HG03097 (cell line): ENCODE results near the gene SZT2.
"Not testable (repeated sequence)": the region's sequence is repeated elsewhere in the genome, so short reads cannot be mapped to it uniquely, and the experiment has no call there.

ENCODE experiments used
- ATAC-seq: cut with Tn5 transposase; IDR thresholded peaks from one replicate; pipeline ENCODE4 v1.9.1; 2021; ENCODE audit not compliant: unreplicated experiment, low FRiP score

Gene SZT2

DNA sequence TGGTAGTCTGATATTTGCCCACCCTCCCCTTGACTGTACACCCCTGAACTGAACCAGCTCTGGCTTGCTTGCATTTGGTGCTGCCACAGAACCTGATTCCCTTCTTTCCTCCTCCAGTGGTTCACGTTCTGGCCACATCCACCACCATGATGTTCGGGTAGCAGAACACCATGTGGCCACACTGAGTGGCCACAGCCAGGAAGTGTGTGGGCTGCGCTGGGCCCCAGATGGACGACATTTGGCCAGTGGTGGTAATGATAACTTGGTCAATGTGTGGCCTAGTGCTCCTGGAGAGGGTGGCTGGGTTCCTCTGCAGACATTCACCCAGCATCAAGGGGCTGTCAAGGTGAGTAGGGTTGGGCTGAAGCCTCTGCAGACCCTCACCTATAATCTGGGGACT is 29.1 kb upstream of the SZT2 start:
- no peak for ATAC-seq

- ATAC-seq: no peak
These were observed 26.3 kb upstream of the SZT2 start for GRCh38 chr1:43363283-43363934.

GRCh38 chr1:43363935-43364525 is 25.7 kb upstream of the SZT2 start:
- no peak for ATAC-seq

- no peak for ATAC-seq
These were observed 24.0 kb upstream of the SZT2 start for GRCh38 chr1:43365678-43366077.

- ATAC-seq: no peak
These were observed 23.5 kb upstream of the SZT2 start for GRCh38 chr1:43366179-43366578.

GRCh38 chr1:43366601-43367025 is 23.1 kb upstream of the SZT2 start:
- ATAC-seq: no peak

DNA sequence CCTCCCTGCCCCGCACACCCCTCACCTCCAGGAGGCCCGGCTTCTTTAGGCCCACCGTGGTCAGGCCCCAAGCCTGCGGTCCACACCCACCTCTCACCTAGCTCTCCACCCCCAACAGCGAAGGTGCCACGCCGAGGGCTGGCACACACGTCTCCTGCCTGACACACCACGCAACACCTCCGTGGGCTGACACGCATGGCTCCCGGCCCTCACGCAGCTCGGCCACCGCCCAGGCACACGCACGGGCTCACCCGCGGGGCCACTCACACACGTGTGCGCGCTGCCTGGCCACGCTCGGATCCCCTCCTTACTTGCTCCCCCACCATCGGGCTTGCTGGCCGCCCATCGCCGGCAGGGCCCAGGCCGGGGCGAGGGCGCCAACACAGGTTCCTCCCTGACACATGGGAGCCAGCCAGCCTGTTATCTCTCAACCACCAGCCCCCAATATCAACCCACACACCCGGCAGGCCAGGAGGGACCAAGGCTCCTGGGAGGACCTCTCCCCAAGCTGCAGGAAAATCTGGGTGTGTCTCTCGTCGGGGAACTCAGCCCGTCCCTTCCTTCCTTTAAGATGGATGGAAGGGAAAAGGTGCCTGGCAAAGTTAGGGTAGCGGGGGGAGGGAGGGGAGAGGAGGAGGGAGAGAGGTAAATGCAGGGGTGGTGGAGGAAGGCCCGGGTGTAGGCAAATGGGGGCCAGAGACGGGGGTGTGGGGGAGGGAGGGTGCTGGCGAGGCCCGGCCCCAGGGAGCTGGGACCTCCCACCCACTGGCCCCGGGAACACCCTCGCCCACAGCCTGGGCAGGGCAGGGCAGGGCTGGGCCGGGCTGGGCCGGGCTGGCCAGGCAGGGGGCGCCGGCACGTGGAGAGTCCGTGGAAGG is 22.4 kb upstream of the SZT2 start:
- peak; percentile 30 for ATAC-seq

GRCh38 chr1:43367904-43368645 is 21.6 kb upstream of the SZT2 start, which contains the start of gene ELOVL1:
Gene ELOVL1, minus strand, starts transcription at chr1:43368011. Its CDS starts 2,402 bp downstream, at chr1:43365609.
- peak; percentile 68 for ATAC-seq

- ATAC-seq: no peak
These were observed 21.1 kb upstream of the SZT2 start for GRCh38 chr1:43368646-43369020.

GRCh38 chr1:43369779-43370178 is 19.9 kb upstream of the SZT2 start:
- ATAC-seq: not testable (repeated sequence)

GRCh38 chr1:43370564-43370963 is 19.1 kb upstream of the SZT2 start:
- ATAC-seq: no peak

DNA sequence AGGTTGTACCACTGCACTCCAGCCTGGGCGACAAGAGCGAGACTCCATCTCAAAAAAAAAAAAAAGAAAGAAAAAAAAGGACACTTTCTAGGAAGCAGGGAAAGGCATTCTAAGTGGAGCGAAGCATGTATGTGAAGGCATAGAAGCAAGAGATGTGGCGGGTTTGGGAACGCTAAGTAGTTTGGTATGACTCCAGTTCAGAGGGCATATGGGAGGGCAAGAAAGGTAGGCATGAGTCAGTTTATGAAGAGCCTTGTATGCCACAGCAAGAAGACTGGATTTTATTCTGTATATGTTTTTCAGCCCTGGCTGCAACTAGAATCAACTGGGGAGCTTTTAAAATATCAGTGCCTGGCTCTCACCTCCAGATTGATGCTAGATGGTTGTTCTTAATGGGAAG is 17.5 kb upstream of the SZT2 start:
- no peak for ATAC-seq

DNA sequence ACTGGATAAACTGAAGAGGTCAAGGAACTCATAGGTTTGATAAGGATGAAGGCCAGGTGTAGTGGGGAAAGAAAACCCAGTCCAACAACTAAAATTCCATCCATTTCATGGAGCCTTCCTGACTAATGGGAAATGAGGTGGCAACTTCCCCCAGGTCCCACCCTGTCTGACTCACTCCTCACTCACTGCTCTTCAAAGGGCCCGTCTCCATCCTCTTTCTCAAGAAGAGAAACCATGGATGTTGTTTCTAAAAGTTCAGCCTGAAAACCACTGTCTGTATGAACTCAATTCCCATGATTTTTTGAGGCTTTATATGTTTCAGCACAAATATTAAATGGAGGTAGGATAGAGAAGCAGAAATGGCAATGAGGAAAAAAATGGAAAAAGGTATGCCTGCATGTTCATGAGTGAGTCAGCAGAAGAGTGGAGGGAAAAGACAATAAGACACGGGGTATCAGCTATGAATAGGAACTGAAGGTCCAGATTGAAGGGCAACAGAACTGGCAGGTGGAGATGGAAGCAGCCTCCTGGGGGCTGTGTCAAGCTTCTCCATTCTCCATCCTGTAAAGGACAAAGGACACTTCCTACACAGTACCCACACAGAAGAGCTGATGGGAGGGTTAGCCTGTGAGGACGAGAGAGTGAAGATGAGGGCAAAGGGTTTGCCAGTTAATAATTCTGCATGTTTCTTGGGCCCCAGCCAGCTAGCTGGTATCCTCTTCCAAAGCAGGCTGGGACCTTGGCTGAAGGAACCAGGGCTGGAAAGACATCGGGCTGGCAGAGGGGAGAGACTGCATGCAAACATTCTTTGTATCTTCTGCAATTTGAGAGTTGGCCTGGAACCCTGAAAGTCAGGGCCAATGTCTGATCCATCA is 16.4 kb upstream of the SZT2 start:
- no peak for ATAC-seq

DNA sequence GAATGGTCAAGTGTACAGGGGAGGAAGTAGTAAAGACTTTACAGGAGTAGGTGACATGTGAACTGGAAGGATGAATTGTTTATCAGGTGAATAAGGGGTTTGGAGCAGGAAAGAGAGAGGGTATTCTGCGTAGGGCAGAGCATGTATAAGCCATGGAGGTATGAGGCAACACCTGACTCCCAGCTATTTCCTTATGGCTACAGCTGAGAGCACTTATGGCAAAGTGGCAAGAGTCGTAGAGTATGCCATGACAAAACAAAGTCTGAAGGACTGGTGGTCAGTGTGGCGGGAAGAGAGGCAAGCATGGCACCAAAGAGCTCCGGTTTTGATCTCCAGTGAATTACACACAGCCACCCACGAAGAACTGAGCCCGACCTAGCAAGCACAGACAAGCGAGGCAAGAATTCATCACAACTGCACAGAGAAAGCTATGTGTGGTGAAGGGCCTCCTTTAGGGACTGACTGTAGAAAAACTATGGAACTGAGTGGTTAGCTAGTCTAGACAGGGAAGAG is 12.9 kb upstream of the SZT2 start:
- ATAC-seq: no peak

GRCh38 chr1:43377831-43378230 is 11.9 kb upstream of the SZT2 start:
- ATAC-seq: no peak

DNA sequence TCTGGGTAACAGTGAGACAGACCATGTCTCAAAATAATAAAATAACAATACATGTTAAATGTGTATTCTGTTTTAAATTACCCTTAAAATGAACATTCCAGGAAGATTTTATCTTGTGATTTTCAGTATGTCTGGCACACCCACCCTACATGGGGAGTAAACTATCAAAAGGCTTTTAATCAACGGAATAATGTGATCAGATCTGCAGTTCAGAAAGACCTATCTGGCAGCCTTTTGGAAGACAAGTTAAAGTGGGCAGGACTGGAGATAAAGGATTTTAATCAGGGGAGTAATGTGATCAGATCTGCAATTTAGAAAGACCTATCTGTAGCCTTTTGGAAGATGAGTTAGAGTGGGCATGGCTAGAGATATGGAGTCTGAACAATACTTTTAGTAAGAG is 10.2 kb upstream of the SZT2 start:
- ATAC-seq: no peak

GRCh38 chr1:43381612-43382011 is 8.1 kb upstream of the SZT2 start:
- no peak for ATAC-seq

GRCh38 chr1:43382027-43382779 is 7.5 kb upstream of the SZT2 start:
- no peak for ATAC-seq

- ATAC-seq: no peak
These were observed 6.2 kb upstream of the SZT2 start for GRCh38 chr1:43383449-43383848.
